GM21381 (cell line): Measurements from ENCODE around the gene SPRED2.

ENCODE experiments used
- ATAC-seq: cut with Tn5 transposase; IDR thresholded peaks from one replicate; pipeline ENCODE4 v1.9.1; 2021; ENCODE audit warnings: mild to moderate bottlenecking, moderate library complexity; ENCODE audit not compliant: unreplicated experiment

SPRED2 gene

DNA sequence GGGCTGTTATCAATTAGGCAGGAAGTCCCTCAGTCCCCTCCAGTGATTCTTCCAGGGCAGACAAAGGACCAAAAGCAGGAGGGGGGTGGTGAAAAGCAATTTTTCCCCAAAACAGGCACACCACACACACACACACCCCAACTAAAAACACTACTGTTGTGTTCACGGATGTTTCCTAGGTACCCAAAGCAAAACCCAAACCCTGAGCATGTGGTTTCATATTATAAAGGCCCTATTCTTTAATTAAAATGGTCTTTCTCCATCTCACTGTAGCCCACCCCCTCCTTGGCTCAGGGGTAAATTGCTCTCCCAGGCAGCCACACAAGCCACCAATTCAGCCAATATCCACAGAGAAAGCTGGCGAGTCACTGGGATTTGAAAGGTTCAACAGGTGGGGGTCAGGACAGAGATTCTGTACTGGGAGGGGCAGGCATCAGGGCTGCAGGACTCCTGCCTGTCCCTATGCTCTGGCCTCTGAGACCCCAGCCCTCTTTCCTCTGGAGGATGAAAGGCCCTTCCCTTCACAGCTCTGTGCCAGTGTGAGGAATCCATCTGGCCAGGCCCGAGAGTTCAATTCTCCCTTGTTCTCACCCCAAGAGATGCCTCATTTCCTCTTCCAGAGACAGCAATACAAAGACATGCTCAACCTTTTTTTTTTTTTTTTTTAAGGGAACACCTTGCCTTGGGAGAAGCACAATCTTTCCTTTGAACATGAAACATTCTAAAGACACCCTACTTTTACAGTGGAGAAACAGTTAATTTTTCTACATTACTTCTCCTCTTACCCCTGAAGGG is 43.6 kb downstream of the SPRED2 start:
- ATAC-seq, result no peak

DNA sequence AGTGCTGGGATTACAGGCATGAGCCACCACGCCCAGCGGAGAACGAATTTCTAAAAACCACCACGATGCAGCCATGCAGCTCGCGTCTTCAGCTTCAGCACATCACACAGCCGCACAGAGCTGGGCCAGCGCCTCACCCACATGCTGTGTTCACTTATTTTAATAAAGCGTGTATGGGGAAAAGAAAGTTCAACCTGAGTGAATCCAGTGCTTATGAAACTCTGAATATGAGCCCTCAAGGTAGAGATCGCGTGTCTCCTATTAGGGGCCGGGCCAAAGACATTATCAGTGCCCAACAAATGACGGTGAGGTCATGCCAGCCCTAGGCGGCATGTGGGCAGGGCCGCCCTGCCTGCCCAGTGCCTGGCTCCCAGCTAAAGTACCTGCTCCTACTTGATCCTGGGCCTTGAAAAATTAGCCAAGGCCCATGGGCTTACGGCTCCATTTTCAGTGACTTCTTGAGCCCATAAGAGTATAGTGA is 44.3 kb downstream of the SPRED2 start:
- ATAC-seq, result peak; percentile 67

DNA sequence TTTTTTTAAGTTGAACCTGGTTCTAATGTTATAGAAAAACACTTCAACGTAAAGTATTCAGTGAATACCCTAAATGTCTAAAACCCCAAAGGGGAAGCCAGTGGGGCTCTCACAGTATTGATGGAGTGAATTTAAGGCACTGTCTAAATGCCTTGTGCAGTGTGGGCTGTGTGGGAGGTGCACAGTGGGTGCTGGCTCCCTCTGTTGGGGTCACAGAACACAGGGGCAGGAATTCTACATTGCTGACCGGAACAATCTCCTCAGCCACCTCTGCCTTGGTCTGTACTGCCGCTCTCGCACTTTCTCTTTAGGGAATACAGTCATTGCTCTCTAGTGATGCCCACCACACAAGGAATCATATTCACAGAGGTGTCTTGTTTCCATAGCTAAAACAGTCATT is 45.4 kb downstream of the SPRED2 start:
- no peak for ATAC-seq

DNA sequence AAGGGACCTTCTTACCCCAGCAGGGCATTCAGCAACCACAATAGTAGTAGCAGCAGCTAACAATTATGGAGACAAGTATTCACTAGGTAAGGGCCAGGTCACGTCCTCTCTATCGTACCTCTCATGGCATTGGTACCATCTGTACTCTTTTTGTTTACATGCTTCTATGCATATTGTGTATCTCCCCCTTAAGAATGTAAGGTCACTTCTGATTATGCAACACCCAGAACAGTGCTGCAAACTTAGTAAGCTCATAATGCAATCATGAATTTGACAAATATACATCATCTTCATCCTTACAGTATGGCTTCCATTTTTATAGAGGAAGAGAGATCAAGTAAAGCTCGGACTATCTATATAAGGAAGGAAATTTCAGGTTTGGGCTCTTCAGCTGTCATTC is 46.1 kb downstream of the SPRED2 start:
- no peak for ATAC-seq

DNA sequence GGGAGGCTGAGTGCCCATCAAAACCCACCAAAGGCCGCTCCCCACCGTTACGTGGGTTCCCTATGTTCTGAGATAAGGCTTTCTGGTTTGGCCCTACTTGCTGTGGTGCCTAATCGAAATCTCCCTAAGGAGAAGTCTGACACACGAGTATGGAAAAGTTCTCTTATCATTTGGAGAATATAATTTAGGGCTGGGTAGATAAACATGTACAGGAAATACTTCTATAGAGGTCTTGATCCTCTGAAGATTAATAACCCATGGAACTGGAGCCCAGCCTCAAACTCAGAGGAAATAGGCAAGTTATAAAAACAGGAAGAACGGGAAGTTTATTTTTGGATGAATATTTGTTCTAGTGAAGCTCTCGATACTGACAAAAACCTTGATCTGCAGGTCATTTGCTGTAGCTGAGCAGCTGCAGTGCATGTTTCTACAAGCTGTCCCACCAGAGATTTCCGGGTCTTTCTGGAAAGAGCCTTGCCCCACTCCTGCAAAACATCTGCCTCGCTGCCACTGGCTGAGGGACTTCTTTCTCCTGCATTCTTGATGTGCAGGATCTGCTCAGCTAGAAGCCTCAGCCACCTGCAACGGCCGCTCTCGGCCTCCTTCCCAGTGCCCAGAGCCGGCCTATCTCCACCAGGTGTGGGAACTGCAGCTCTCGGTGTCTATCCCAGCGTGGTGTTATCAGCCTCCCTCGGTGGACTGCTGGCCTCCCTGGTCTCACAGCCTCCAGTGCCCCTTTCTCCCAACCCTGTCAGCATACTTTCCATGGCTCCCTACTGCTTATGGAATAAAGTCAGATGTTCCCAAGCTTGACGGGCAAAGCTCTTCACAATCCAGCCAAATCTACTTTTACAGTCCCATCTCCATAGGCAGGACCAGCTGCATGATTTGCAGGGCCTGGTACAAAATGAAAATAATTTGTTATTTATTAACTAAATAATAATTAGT is 48.6 kb downstream of the SPRED2 start:
- no peak for ATAC-seq

DNA sequence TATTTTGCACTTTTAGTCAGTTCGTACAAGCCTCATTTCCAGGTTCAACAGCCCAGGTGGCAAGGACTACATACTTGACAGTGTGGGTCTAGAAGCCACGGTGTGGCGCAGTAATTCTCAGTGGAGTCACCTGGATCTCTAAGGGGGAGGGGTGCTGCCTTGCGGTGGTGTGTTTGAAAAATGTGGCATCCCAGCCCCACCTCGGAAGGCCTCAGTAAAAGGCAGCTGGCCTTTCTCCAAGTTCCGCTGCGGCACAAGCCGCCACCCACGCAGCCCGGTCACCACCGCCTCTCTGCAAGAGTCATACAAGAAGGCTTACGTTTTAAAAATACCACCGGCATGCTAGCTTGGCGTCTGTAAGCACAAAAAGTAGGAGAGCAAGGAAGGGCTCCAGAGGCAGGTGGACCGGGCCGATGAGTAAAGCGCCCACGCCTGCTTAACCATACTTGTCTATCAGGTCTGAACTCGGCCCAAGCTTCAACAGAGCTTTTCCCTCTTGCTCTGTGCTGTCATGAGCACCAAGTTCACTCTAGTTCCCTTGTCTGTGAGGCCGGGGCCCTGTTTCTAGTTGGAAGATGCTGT is 49.5 kb downstream of the SPRED2 start:
- ATAC-seq, result peak; percentile 60

DNA sequence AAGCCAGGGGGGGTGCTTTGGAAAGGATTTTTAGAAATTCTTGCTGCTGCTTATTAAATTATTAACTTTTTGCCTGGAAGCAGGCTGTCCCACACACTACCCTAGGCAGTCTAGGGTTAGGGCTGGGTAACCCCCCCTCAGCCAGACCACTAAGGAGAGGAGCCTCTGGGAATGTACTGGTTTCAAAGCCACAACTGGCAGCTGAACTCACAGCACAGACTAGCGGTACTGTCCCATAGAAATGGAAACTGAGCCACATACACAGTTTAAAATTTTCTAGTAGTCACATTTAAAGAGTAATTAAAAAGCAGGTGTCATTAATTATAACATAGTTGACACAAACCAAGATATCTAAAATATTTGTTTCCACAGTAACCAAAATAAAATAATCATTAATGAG is 50.1 kb downstream of the SPRED2 start:
- ATAC-seq, result no peak

DNA sequence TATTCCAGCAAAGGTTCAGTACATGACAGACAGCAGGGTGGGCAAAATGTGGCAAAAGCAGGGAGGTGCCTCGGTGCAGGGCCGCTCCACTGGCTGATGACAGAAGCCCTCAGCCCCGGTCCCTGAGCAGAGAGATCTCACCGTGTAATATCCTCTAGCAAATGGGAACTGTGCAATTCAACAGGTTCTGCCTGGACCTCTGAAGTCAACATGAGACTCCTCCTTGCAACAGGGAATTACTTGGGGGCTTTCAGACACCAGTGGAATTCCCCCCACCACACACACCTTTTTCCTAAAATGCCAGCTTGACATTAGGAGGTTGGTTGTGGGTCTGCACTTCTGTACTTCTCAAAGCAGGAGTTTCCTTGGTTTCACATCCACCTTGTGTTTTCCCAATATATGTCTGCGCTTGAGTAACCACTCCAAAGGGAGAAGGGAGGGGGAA is 50.8 kb downstream of the SPRED2 start:
- no peak for ATAC-seq

DNA sequence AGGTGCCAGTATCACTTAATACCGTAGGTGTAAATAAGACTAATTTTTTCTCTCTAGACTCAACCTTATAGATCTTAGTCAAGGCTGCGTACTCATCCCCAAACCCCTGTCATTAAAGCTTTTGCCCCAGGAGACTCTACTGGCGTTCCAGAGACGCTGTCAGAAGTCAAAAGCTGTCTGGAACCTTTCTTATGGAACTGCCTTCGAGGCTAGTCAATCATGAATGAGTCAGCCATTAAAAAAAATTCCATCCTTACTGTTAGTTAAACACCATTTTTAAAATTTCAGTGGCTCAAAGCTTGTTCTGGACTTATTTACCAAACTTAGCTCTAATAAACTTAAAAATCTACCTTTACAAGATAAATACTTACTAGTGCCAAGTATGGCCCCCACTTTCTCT is 52.1 kb downstream of the SPRED2 start:
- ATAC-seq, result no peak

DNA sequence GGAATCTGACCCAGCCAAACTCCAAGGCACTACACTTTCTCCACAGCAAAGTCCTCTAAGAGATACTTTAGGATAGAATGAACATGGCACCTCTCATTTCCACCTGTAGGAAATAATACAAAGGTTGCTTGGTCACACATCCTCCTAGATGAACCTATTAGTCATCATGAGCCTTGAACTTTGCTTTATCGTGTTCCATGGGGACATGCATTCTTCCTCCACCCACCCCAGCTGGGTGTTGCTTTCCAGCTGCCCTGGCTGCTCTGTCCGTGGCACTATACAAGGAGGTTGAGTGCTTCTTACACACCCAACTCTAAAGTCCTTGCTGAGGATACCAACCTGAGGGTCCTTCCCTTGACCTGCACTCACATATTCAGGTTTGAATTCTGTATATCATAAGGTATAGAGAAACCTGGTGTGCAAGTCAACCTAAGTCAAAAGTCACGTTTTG is 52.7 kb downstream of the SPRED2 start:
- no peak for ATAC-seq

DNA sequence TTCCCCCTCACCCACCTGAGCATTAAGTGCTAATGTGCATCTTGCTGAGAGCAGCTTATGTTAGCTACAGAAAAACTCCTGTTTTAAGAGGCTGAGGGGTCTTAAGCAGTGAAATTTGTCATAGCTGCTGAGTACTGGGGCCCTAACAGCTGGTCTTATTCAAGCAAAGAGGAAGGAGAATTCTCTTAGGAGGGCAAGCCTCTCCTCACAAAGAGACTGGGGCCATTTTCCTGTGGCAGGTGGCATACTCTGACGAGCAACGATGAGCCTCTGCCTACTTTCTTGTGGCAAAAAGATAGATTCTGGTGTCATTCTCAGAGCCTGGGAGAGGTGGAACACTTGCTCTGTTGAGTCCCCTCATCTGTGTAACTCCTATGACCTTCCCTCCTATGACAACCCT is 53.2 kb downstream of the SPRED2 start:
- no peak for ATAC-seq

DNA sequence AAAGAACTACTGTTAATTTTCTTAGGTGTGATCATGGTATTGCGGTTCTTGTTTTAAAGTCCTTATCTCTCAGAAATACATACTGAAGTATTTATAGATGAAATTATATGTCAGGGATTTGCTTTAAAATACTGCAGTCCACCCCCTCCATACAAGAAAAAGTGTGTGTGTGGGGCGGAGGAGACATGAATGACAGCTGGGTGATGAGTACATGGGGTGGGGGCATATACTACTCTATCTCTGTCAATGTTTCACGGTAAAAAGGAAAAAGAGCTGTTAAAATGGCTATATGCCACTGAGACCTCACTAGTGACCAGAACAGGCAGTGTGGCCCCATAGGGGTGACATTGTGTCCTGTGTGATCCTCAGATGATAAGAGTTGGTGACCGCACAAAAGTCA is 54.1 kb downstream of the SPRED2 start:
- no peak for ATAC-seq

DNA sequence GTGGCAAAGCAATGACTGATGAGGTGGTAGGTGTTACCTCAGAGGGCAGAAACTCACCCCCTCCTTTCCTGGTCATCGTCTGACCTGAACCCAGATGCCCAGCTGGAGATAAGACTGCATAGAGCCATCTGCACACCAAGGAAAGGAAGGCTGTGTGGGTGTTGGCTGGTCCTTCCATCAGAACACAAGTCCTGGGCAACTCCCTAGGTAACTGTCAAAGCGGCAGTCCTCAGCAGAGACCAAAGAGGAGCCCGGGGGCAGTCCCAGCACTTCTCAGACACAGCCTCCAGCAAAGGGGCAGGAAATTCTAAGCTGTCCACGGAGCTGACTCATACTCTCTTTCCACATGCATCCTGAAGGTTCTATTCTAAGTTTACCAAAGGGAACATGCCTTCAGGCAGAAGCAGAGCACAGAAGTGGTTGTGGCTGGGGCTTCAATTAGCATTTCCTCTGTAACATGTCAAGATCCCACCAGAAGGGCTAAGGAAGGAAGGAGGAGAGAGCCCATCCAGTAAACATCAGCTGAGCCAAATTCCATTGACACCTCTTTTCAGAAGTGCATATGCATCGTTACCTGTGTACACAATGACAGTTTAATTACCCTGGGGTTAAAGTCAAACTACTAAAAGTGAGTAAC is 54.7 kb downstream of the SPRED2 start:
- no peak for ATAC-seq

DNA sequence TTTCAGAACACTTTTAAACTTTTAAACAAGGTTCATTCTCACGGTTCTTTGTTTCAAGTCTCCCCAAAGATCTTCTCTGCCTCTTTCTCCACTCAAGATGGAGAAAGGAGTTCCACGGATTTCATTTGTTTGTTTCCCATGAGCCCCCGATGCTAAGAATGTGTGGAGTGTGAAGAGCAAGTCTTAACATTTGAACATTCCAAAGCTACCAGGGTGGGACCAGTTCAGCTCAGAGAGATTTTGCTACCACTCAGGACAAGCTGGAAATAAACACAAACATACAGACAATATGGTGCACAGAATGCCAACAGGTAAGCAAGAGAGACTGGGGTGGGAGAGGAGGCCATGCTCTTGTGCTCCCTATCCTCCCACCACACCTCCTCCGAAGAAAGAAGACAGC is 56.7 kb downstream of the SPRED2 start:
- ATAC-seq, result no peak

DNA sequence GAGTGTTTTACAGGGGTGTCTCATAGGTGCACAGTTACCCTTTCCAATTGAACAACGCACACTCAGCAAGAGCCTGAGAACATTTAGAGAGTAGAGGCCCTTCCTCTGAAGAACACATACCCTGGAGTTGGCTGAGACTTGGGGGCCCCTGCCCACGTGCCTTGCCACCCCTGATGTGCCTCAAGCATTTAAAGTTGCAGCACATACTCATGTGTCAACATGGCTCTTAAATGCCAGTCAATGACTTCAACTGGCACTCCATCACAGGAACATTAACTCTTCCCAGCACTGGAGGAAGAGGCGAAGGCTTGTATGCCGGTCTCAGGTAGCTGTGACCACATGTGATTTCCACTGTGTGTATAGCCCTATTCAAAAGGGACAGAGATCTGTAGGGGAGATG is 57.4 kb downstream of the SPRED2 start:
- no peak for ATAC-seq

DNA sequence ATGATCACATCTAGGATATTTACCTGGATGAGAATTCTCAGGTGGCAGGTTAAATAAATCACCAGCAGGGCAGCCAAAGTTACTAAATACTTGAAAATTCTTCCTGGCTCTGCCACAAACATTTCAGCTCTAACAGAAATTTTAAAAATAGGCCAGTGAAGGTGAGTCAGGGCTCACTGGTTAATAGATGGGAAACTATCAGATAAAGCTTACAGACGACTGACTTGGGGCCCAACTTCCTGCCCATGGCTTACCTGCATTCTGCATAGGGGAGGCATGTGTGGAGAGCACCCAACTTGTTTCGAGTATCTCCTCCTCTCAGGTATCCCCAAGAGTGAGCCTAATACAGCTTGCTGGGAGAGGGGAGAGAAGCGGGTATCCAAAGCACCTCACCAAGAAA is 57.8 kb downstream of the SPRED2 start:
- ATAC-seq, result no peak

DNA sequence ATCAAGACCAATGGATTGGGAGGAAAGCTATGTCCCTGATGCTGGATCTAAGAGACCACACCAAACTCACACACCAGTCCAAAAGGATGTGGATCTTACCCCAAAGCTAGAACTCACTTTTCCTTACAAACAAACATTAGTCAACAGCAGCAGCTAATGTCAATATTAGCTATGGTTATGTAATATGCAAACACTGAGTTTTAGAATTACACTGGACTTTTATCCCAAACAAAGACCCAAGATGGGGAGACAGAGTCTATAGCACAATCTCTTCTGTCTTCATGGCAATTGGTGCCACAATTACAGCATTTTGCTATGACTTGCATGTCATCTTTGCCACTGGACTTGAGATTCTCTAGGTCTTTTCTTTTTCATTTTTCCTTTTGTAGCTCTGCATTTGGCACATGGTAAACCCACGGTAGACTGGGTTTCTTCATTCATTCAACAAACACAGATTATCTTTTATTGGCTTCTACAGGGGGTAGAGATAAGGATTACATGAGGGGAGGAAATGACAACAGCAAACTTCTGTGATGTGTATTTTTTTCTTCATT is 59.0 kb downstream of the SPRED2 start:
- no peak for ATAC-seq

DNA sequence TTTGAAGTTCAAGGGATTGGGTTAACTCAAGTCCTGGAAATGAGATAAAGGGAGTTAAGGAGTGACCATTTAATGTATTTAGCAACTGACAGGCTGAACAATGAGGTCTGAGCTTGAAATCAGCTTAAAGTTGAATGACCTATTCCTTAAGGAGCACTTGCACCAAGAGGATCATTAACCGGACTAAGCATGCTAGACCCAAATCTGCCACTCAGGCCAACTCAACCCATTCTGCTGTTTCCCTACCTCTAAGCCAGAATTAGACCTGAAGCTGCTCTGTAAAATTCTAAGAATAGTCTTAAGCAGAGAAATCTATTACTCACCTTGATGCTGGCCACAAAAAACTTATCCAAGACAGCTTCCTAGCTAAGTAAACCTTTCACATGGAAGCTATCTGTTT is 59.8 kb downstream of the SPRED2 start:
- no peak for ATAC-seq

DNA sequence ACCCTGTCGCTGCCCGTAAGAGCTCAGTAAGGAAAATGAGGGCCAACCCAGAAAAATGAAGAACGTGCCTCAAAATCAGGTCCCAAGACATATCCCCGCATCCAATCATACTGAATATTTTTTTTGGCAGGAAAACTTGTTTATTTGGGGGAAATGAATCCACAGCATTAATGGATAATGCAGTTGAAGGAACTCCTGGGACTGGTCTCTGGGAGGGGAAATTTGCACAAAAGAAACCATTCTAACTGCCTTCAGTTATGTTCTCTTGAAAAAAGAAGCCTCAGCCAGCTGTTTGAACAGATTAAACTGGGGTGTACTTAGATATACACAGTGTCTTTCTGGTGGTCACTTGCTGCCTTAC is 61.3 kb downstream of the SPRED2 start:
- no peak for ATAC-seq

DNA sequence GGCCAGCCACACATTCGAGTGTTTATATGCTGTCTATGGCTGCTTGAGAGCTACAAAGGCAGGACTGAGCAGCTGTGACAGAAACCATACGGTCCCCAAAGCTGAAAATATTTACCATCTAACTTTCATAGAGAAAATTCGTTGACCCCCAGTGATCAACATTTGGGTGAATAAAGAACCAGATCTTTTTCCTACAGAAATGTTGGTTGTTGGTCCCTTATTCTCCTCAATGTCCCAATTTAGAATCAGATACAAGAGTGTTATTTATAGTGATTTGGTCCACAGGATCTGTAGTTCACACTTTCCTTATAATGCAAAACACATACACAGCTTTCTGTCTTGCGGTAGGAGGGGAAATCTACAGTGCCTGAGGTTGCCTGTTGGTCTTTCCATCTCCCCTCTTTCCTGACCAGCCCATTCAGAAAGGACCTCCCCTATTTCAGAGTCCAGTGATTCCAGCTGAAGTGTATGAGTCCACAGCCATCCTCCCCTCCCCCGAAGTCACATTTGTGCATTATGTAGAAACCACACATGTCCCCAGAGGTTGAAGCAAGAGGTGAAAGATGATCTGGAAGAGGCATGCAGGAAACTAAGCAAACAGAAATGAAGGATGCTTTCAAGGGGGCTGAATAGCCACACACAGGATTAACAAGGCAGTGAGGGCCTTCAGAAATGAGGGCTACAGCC is 61.9 kb downstream of the SPRED2 start:
- ATAC-seq, result no peak
